Loucy (cell line): ENCODE data around the gene CDH4.

Experiments
- H2AFZ ChIP-seq: fragments of 200-600 bp; sonication (generic); 2 replicates; pipeline ENCODE4 v1.6.0; 2016; ENCODE audit warnings: antibody characterized with exemption, mild to moderate bottlenecking, low read length, moderate library complexity
- H3F3A ChIP-seq: fragments of 200-600 bp; 2 replicates; pipeline ENCODE4 v1.6.0; 2016; ENCODE audit warnings: antibody characterized with exemption, low read depth, mild to moderate bottlenecking
- H3K27me3 ChIP-seq: fragments of 200-600 bp; sonication (generic); 2 replicates; pipeline ENCODE4 v1.6.1; 2014; ENCODE audit warnings: low read length, mild to moderate bottlenecking; ENCODE audit not compliant: insufficient read depth, poor library complexity, severe bottlenecking
- H3K36me3 ChIP-seq: fragments of 200-600 bp; sonication (generic); 2 replicates; pipeline ENCODE4 v1.6.1; 2016; ENCODE audit warnings: low read length; ENCODE audit not compliant: insufficient read depth
- H3K4me1 ChIP-seq: fragments of 200-600 bp; sonication (generic); 2 replicates; pipeline ENCODE4 v1.5.1; 2014; ENCODE audit warnings: low read length, mild to moderate bottlenecking; ENCODE audit not compliant: insufficient read depth, poor library complexity, severe bottlenecking
- H3K4me2 ChIP-seq: fragments of 200-600 bp; sonication (generic); 2 replicates; pipeline ENCODE4 v1.6.0; 2014; ENCODE audit warnings: antibody characterized with exemption, low read length, low read depth, mild to moderate bottlenecking; ENCODE audit not compliant: poor library complexity, severe bottlenecking
- H3K4me3 ChIP-seq: fragments of 200-600 bp; sonication (generic); 2 replicates; pipeline ENCODE4 v1.5.1; 2014; ENCODE audit warnings: low read length, mild to moderate bottlenecking, mixed read lengths; ENCODE audit not compliant: poor library complexity, severe bottlenecking
- H3K79me2 ChIP-seq: fragments of 200-600 bp; sonication (generic); 2 replicates; pipeline ENCODE4 v1.6.1; 2014; ENCODE audit warnings: low read length; ENCODE audit not compliant: insufficient read depth
- H3K9ac ChIP-seq: fragments of 200-600 bp; sonication (generic); 2 replicates; pipeline ENCODE4 v1.6.0; 2014; ENCODE audit warnings: mild to moderate bottlenecking, low read depth, low read length, moderate library complexity; ENCODE audit not compliant: poor library complexity, severe bottlenecking
- H3K9me2 ChIP-seq: fragments of 200-600 bp; sonication (generic); replicated peaks from 2 replicates; pipeline ENCODE4 v1.6.1; 2016; ENCODE audit warnings: low read depth, low read length, mixed read lengths
- H3K9me3 ChIP-seq: fragments of 200-600 bp; sonication (generic); 2 replicates; pipeline ENCODE4 v1.6.1; 2014; ENCODE audit warnings: mild to moderate bottlenecking, antibody characterized with exemption, low read length, low read depth; ENCODE audit not compliant: insufficient read depth
- H4K20me1 ChIP-seq: fragments of 200-600 bp; sonication (generic); 2 replicates; pipeline ENCODE4 v1.6.0; 2014; ENCODE audit warnings: antibody characterized with exemption, low read length, mild to moderate bottlenecking; ENCODE audit not compliant: insufficient read depth, poor library complexity, severe bottlenecking
- EZH2phosphoT487 ChIP-seq: fragments of 200-600 bp; IDR thresholded peaks from 2 replicates; pipeline ENCODE4 v1.6.1; 2018; ENCODE audit warnings: antibody characterized with exemption, mild to moderate bottlenecking, moderate library complexity, borderline replicate concordance
- TF ChIP-seq, protein P1 (sequence below): fragments of 200-600 bp; sonication (generic); conservative IDR thresholded peaks from 2 replicates; pipeline ENCODE4 v1.5.1; 2014; ENCODE audit warnings: mild to moderate bottlenecking, antibody characterized with exemption, low read length

The CDH4 gene

DNA sequence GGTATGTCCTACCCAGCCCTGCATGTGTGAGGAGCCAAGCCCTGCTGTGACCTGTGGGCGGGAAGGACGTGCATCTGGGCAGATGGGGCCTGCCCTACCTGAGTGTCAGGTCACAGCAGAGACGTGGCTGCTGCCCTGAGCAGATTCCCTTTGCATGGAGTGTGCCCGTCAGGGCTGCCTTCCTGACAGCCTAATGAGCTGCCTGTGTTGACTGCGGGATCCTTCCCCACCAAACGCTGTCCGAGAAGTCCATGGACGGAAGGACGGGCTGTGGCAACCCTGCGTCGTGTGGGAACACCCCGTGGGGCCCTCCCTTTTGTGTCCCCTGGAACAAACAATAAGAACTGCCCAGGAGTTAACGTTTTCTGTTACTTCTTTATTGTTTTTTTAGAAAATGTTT, 343.2 kb downstream of the CDH4 start:
- no peaks in the 10 kb centered on the region for H3K9me2 ChIP-seq
- no peaks in the 10 kb centered on the region for H4K20me1 ChIP-seq
- H3K27me3 ChIP-seq, result no peaks in the 10 kb centered on the region
- H3F3A ChIP-seq, result no peaks in the 10 kb centered on the region
- H3K9ac ChIP-seq, result no peak overlapping the region
- H3K36me3 ChIP-seq, result peaks cover 12% of the 10 kb centered on the region; the same call in 1 of the 2 replicates
- no peak overlapping the region for H2AFZ ChIP-seq
- peaks cover 3% of the 10 kb centered on the region; the same call in 1 of the 2 replicates for H3K79me2 ChIP-seq
- no peak for TF ChIP-seq EZH2phosphoT487
- TF ChIP-seq, protein P1, sequence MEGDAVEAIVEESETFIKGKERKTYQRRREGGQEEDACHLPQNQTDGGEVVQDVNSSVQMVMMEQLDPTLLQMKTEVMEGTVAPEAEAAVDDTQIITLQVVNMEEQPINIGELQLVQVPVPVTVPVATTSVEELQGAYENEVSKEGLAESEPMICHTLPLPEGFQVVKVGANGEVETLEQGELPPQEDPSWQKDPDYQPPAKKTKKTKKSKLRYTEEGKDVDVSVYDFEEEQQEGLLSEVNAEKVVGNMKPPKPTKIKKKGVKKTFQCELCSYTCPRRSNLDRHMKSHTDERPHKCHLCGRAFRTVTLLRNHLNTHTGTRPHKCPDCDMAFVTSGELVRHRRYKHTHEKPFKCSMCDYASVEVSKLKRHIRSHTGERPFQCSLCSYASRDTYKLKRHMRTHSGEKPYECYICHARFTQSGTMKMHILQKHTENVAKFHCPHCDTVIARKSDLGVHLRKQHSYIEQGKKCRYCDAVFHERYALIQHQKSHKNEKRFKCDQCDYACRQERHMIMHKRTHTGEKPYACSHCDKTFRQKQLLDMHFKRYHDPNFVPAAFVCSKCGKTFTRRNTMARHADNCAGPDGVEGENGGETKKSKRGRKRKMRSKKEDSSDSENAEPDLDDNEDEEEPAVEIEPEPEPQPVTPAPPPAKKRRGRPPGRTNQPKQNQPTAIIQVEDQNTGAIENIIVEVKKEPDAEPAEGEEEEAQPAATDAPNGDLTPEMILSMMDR, result no peak
- no peaks in the 10 kb centered on the region for H3K4me1 ChIP-seq
- peaks cover 20% of the 10 kb centered on the region; the same call in 1 of the 2 replicates for H3K9me3 ChIP-seq
- H3K4me3 ChIP-seq, result no peak overlapping the region
- H3K4me2 ChIP-seq, result no peak overlapping the region

DNA sequence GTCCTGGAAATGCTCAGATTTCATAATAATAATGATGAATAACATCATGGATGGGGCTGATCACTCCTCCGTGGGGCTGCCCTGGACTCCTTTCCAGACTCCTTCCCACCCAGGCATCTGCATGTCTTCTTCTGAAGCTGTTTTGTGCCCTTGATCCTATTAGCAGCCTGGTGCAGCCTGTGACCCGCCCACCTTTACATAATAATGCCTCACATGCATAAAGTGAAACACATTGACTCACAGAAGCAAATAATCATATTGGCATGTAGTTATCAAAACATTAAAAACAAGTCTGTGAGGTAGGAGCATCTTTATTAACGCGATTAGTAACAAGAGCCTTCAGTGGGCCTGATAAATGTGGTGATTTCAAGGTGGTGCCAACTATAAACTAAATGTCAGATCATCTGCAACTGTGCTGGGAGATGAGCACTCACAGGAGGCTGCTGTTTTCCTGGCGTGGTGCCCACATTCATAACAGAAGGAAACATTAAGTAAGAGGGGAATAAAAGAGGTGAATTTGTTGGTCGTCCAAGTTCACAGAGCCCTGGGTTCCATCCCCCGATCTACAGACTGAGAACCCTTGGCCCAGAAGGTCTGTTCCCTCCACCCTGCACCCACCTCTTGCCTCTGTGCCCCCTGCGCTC, 344.7 kb downstream of the CDH4 start:
- Histone ChIP-seq H3F3A (no peaks in the 10 kb centered on the region), H3K79me2 (no peaks in the 10 kb centered on the region), H2AFZ (no peak overlapping the region), H3K4me2 (no peak overlapping the region), H3K27me3 (no peaks in the 10 kb centered on the region), H4K20me1 (no peaks in the 10 kb centered on the region), H3K9ac (no peak overlapping the region), H3K4me3 (no peak overlapping the region), H3K9me3 (peaks cover 22% of the 10 kb centered on the region; the same call in 1 of the 2 replicates), H3K9me2 (no peaks in the 10 kb centered on the region), H3K36me3 (peaks cover 12% of the 10 kb centered on the region; the same call in 1 of the 2 replicates), H3K4me1 (no peaks in the 10 kb centered on the region)
- TF ChIP-seq, protein P1, result no peak
- TF ChIP-seq EZH2phosphoT487, result no peak

DNA sequence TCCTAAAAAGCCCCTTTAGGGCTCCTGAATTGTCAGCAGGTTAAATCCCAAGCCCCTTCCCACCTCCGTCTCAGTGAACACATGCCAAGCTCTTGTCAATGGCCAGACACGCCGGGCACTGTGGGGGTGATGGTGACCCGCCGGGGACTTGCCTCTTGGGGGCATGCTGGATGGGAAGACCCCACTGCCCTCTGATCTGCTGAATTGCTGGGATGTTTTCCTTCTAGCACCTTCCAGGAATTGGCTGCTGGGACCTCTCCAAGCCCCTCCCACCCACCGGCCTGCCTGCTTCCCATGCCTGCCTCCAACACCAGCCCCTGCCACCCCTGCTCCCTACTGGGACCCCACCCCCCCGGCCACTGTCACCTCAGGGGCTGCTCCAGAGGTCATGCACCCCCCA, 345.9 kb downstream of the CDH4 start:
- no peaks in the 10 kb centered on the region for H3K9me2 ChIP-seq
- H3K9me3 ChIP-seq, result peaks cover 15% of the 10 kb centered on the region; the same call in 1 of the 2 replicates
- H3F3A ChIP-seq, result no peaks in the 10 kb centered on the region
- no peak overlapping the region for H2AFZ ChIP-seq
- no peaks in the 10 kb centered on the region for H3K79me2 ChIP-seq
- H3K27me3 ChIP-seq, result no peaks in the 10 kb centered on the region
- peaks cover 9% of the 10 kb centered on the region; the same call in 1 of the 2 replicates for H3K36me3 ChIP-seq
- H3K9ac ChIP-seq, result no peak overlapping the region
- H3K4me2 ChIP-seq, result no peak overlapping the region
- H3K4me1 ChIP-seq, result no peaks in the 10 kb centered on the region
- no peaks in the 10 kb centered on the region for H4K20me1 ChIP-seq
- H3K4me3 ChIP-seq, result no peak overlapping the region
- TF ChIP-seq, protein P1, result no peak
- TF ChIP-seq EZH2phosphoT487, result no peak
